IPS-18a (cell line): ENCODE data around the gene SYDE1.
"Not testable (repeated sequence)": the region's sequence is repeated elsewhere in the genome, so short reads cannot be mapped to it uniquely, and the experiment has no call there.

Source experiments
- H3K27ac ChIP-seq: one replicate; pipeline ENCODE4 v1.5.1; 2013; ENCODE audit warnings: low read length
- H3K27me3 ChIP-seq: one replicate; pipeline ENCODE4 v1.6.1; 2013; ENCODE audit warnings: mild to moderate bottlenecking, low read length; ENCODE audit not compliant: control insufficient read depth, insufficient read depth
- H3K36me3 ChIP-seq: one replicate; pipeline ENCODE4 v1.6.1; 2013; ENCODE audit warnings: low read depth, low read length; ENCODE audit not compliant: control insufficient read depth
- H3K4me1 ChIP-seq: one replicate; pipeline ENCODE4 v1.6.1; 2013; ENCODE audit warnings: low read depth, low read length; ENCODE audit not compliant: control insufficient read depth
- H3K4me3 ChIP-seq: one replicate; pipeline ENCODE4 v1.5.1; 2013; ENCODE audit warnings: low read length
- H3K9ac ChIP-seq: one replicate; pipeline ENCODE4 v1.6.1; 2013; ENCODE audit warnings: mild to moderate bottlenecking, low read length, moderate library complexity
- H3K9me3 ChIP-seq: one replicate; pipeline ENCODE4 v1.6.1; 2013; ENCODE audit warnings: low read depth, low read length; ENCODE audit not compliant: control insufficient read depth

Gene SYDE1

DNA sequence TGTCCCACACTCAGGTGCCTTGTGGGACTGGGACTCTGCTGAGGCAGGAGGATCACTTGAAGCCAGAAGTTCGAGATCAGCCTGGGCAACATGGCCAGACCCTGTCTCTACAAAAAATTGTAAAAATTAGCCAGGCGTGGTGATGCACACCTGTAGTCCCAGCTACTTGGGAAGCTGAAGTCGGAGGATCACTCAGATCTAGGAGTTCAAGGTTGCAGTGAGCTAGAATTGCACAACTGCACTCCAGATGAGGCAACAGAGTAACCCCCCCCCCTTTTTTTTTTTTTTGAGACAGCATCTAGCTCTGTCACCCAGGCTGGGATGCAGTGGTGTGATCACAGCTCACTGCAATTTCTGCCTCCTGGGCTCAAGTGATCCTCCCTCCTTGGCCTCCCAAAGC is 11.0 kb upstream of the SYDE1 start:
- Histone ChIP-seq H3K27me3 (no peaks in the 10 kb centered on the region), H3K9me3 (no peaks in the 10 kb centered on the region), H3K4me3 (no peak overlapping the region), H3K9ac (no peak overlapping the region), H3K36me3 (no peaks in the 10 kb centered on the region), H3K4me1 (no peaks in the 10 kb centered on the region), H3K27ac (no peak overlapping the region)

- not testable (repeated sequence) for H3K9ac ChIP-seq, H3K4me3 ChIP-seq, H3K36me3 ChIP-seq, H3K27me3 ChIP-seq, H3K4me1 ChIP-seq, H3K27ac ChIP-seq, H3K9me3 ChIP-seq
These were observed 9.2 kb upstream of the SYDE1 start for GRCh38 chr19:15097980-15098379.

- H3K4me1 ChIP-seq, result no peaks in the 10 kb centered on the region
- H3K9ac ChIP-seq, result no peak overlapping the region
- H3K27me3 ChIP-seq, result no peaks in the 10 kb centered on the region
- no peak overlapping the region for H3K4me3 ChIP-seq
- H3K27ac ChIP-seq, result no peak overlapping the region
- no peaks in the 10 kb centered on the region for H3K9me3 ChIP-seq
- no peaks in the 10 kb centered on the region for H3K36me3 ChIP-seq
These were observed 8.7 kb upstream of the SYDE1 start for GRCh38 chr19:15098460-15098859.

GRCh38 chr19:15099017-15099582 is 8.1 kb upstream of the SYDE1 start:
- Histone ChIP-seq H3K4me3 (no peak overlapping the region), H3K27me3 (no peaks in the 10 kb centered on the region), H3K4me1 (no peaks in the 10 kb centered on the region), H3K27ac (no peak overlapping the region), H3K9me3 (no peaks in the 10 kb centered on the region), H3K36me3 (no peaks in the 10 kb centered on the region), H3K9ac (no peak overlapping the region)

- Histone ChIP-seq H3K27ac (no peak overlapping the region), H3K36me3 (no peaks in the 10 kb centered on the region), H3K4me1 (peaks cover 2% of the 10 kb centered on the region), H3K4me3 (no peak overlapping the region), H3K9me3 (no peaks in the 10 kb centered on the region), H3K9ac (no peak overlapping the region), H3K27me3 (no peaks in the 10 kb centered on the region)
These were observed 5.6 kb upstream of the SYDE1 start for GRCh38 chr19:15101479-15102082.

DNA sequence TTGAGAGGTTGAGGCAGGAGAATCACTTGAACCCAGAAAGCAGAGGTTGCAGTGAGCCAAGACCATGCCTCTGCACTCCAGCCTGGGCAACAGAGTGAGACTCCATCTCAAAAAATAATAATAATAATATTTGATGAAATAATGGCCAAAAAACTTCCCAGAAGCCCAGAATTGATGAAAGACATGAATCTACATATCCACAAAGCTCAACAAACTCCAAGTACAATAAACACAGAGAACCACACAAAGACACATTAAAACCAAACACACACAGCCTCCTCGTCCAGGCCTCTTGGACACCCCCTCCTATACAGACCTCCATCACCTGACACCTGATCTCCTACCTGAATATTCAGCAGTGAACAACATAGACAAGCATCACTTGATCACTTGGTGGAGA is 3.2 kb upstream of the SYDE1 start:
- no peaks in the 10 kb centered on the region for H3K9me3 ChIP-seq
- no peak overlapping the region for H3K9ac ChIP-seq
- H3K4me1 ChIP-seq, result peaks cover 12% of the 10 kb centered on the region
- H3K4me3 ChIP-seq, result no peak overlapping the region
- H3K36me3 ChIP-seq, result no peaks in the 10 kb centered on the region
- H3K27ac ChIP-seq, result no peak overlapping the region
- no peaks in the 10 kb centered on the region for H3K27me3 ChIP-seq

GRCh38 chr19:15104411-15104810 is 2.8 kb upstream of the SYDE1 start:
- Histone ChIP-seq H3K27me3 (no peaks in the 10 kb centered on the region), H3K4me3 (no peak overlapping the region), H3K27ac (no peak overlapping the region), H3K4me1 (peaks cover 12% of the 10 kb centered on the region), H3K9me3 (no peaks in the 10 kb centered on the region), H3K36me3 (no peaks in the 10 kb centered on the region), H3K9ac (no peak overlapping the region)

DNA sequence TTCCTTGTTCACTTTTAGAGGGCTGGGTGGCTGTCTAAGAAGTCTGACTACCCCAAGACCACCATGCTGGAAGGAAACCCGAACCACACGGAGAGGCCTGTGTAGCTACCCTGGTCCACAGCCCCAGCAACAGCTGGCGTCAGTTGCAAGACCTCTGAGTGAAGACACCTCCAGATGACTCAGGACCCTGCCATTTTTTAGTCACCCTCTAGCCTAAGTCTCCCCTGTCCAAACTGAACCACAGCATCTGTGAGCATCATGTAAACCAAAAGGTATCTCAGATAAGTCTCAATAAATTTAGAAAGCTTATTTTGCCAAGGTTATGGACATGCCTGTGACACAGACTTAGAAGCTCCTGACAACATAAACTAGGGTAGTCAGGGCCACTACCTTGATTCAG is 2.2 kb upstream of the SYDE1 start:
- H3K36me3 ChIP-seq, result no peaks in the 10 kb centered on the region
- H3K4me1 ChIP-seq, result peaks cover 12% of the 10 kb centered on the region
- H3K4me3 ChIP-seq, result no peak overlapping the region
- H3K9ac ChIP-seq, result no peak overlapping the region
- H3K27ac ChIP-seq, result no peak overlapping the region
- no peaks in the 10 kb centered on the region for H3K9me3 ChIP-seq
- H3K27me3 ChIP-seq, result no peaks in the 10 kb centered on the region

DNA sequence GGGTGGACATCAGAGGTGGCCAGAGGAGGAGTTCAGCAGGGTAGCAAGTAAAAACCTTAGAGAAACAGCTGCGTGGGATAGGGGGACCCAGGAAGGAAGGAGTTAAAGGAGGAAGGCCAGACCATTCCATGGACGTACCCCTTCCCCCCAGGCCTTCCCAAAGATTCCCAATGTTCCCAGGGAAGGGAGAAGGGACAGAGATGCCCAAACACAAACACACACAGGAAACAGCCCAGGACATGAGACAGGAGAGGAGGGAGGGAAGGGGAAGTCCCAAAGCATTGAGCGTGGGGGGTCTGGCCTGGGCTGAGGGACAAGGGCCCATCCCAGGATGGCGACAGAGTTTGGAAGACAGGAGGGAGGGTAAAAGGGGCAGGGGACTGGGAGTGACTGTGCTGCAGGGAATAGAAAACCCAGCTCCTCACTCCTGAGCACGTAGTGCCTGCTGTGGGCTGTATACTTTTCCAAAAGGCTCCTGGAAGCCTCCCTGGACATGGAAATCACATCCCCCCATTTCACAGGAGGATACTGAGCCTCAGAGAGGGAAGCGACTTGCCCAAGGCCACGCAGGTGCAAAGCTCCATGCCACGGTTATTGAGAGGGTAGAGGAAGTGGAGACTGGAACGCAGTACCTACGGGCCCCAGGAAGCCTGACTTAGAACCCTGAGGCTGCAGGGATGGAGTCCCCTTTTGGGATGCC is 1.1 kb downstream of the SYDE1 start:
- H3K9me3 ChIP-seq, result no peaks in the 10 kb centered on the region
- H3K4me1 ChIP-seq, result peaks cover 12% of the 10 kb centered on the region
- H3K27me3 ChIP-seq, result no peaks in the 10 kb centered on the region
- peak overlapping the region; percentile 59 for H3K4me3 ChIP-seq
- H3K36me3 ChIP-seq, result peaks cover 28% of the 10 kb centered on the region
- no peak overlapping the region for H3K27ac ChIP-seq
- H3K9ac ChIP-seq, result peak overlapping the region; percentile 73

DNA sequence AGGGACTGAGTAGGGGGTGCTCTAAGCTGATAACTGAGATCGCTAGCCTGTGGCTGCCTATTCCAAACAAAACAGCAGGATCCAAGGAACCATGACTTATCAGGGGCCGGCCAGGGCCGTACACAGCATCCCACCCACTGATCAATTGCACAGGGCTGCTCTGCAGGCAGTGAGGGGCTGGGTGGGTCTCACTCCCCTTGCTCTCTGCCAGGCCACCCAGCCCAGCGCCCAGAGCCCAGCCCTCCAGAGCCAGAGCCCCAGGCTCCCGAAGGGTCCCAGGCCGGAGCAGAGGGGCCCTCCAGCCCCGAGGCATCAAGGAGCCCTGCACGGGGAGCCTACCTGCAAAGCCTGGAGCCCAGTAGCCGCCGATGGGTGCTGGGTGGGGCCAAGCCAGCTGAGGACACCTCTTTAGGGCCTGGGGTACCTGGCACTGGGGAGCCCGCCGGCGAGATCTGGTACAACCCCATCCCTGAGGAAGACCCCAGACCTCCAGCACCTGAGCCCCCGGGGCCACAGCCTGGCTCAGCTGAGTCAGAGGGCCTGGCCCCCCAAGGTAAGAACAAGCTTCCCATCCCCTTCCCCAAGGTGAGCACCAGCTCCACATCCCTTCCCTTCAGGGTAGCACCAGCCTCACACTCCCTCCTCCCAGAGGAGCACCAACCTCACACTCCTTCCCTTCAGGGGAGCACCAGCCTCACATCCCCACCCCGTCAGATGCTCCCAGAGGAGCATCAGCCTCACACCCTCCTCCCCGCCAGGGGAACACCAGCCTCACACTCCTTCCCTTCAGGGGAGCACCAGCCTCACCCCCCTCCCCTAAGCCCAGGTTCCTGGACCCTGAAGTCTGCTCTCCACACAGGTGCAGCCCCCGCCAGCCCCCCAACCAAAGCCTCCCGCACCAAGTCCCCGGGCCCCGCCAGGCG is 1.9 kb downstream of the SYDE1 start:
- Histone ChIP-seq H3K4me1 (peaks cover 12% of the 10 kb centered on the region), H3K4me3 (peak overlapping the region; percentile 59), H3K9ac (no peak overlapping the region), H3K27ac (no peak overlapping the region), H3K9me3 (no peaks in the 10 kb centered on the region), H3K36me3 (peaks cover 36% of the 10 kb centered on the region), H3K27me3 (no peaks in the 10 kb centered on the region)

- no peaks in the 10 kb centered on the region for H3K27me3 ChIP-seq
- H3K9me3 ChIP-seq, result no peaks in the 10 kb centered on the region
- no peak overlapping the region for H3K4me3 ChIP-seq
- H3K4me1 ChIP-seq, result peaks cover 12% of the 10 kb centered on the region
- H3K27ac ChIP-seq, result no peak overlapping the region
- H3K9ac ChIP-seq, result no peak overlapping the region
- H3K36me3 ChIP-seq, result peaks cover 42% of the 10 kb centered on the region
These were observed 2.7 kb downstream of the SYDE1 start for GRCh38 chr19:15109768-15110417.
